ENCODE data around the gene CSGALNACT2.

CSGALNACT2 gene

DNA sequence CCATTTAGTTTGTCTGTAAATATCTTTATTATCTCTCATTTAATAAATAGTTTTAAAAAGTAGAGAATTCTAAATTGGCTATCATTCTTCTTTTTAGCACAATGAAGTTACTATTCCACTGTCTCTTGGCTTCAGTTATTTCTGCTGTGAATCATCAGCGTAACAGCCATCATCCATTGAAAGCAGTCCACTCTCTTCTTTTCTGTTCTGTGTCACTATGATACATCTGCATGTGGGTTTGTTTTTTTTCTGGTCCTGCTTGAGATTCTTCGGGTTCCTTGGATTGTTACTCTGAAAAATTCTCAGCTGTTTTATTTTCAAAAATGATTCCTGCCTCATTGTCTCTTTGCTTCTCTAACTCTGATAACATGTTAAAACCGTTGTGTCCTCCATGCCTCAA, 52.5 kb downstream of the CSGALNACT2 start:
- DNase-seq = no peak

DNA sequence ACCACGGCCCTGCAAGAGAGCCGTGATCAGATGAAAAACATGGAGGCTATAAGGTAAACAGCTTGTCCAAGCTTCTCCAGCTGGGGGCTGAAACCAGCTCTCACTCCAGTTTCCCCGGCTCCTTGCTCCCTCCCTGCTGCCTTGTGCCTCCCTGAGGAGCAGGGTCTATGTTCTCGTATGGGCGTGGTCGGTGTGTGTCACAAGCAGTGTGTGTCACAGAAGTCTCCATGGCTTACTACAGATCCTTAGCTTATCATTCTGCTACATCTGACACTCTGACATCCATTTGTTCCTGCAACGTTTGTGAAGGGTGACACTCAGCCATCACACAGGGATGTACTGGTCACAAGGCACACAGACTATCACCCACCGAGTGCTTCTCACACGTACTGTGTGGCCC, 54.6 kb downstream of the CSGALNACT2 start:
- no peak for DNase-seq

DNA sequence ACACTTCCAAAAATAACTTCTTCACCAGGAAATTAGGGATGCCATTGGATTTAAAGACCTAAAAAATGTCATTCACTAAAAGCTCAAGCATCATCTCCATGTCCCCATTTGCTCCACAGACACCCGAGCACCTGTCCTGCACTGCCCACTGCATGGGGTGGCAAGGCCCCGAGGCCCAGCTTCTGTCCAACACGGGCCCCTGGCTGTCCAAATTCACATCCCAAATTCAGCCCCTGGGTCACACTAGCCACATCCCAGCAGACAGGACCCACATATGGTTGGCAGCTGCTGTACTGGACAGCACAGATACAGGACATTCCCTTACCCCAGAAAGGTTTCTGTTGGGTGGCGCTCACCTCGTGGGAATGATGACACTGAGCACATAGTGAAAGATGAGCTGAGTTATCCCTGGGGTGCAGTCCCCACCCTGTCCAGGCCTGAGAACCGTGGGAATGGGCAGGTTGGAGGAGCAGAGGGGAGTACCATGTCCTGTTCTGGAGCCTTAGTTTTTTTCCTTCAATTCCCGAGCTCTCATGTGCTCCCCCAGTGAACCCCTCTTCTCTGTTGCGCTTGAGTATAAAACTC, 55.3 kb downstream of the CSGALNACT2 start:
- no peak for DNase-seq

- no peak for DNase-seq
These were observed 56.0 kb downstream of the CSGALNACT2 start for GRCh38 chr10:43194266-43194665.

GRCh38 chr10:43194859-43195258, 56.6 kb downstream of the CSGALNACT2 start:
- no peak for DNase-seq

- DNase-seq = no peak
These were observed 57.3 kb downstream of the CSGALNACT2 start for GRCh38 chr10:43195557-43195956.

DNA sequence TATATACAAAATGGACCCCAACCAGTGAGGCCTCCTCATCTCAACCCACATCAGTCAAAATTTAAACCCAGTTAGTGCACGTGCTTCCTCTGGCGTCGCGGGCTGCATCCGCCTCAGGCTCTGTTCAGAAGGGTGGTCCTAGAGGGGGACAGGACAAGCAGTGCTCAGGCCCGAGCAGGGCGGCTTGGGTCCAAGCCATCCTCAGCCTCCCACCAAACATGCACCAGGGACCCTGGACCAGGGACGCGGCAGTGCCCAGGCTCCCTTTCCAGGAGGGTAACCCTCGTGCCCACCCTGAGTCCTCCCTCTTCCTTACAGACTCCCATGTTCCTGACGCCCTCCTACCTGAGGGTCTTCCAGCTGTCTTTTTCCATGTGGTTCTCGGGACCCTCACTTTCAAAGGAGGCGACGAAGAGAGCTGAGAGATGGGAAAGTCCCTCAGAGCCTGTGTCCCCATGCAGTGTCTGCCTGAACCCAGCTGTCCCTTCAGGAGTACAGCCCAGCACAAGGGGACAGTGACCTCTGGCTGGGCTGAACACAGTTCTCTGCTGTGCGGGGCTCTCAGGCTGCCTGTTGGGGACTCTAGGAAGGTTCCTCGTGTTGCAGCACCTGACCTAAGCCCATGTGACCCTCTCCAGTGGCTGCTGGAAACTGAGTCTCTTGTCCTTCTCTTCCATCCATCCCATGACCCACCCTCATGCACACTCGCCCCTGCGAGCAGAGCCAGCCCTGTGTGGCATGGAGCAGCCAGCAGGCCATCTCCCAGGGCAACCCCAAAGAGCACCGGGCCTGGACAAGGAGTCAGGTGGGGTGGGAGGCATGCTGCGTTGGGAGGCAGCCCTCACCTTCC, 58.1 kb downstream of the CSGALNACT2 start:
- no peak for DNase-seq

DNA sequence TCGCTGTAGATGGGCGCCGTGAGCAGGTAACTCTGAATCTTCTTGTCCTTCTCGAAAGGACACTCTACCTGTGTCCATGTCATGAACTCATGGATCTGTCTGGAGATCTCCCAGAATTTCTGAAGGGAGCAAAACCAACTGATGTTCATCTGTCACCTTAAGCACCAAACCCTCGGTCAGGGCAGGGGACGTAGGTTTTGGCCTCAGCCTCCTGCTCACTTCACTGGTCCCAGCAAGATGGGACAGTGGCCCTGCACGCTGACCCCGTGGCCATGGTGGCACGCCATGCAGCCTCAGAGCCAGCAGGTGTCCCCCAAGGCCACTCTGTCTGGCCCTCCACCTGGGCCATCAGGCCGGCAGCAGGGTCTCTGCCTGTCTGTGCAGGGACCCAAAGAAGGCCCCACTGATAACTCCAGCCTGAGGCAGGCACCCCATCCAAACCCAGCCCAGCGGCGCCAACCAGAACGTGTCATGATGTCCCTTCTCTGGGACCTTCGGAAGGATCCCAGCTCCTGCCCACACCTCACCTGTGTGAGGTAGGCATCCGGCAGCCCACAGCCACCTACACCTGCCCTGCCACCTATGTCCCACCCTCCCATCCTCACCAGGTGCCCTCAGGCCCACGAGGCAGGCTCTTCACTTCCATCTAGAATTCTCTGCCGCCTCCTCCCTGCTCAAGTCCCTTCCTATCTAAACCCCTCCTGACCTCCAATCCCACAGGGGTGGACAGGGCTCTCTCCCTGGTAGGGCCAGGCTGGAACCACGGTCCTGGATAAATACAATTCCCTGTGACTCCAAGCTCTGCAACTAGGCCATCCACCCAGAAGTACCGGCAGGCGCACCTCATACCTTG, 59.0 kb downstream of the CSGALNACT2 start:
- DNase-seq = no peak

GRCh38 chr10:43197834-43198681, 59.8 kb downstream of the CSGALNACT2 start:
- DNase-seq = no peak

DNA sequence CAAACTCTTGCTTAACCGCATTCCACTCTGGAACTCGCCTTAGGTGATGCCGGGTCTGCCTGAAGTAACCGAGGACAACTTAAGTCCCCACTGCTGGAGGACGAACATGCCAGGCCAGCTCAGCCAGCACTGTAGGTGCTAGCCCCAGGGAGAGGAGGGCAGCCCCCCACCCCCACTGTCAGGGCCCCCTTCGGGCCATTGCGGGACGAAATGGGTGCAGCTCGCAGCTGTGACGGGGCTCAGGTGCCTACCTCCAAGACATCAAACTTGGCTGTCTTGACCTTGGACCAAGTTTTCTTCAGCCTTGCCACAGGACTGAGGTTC, 60.4 kb downstream of the CSGALNACT2 start:
- DNase-seq = no peak

DNA sequence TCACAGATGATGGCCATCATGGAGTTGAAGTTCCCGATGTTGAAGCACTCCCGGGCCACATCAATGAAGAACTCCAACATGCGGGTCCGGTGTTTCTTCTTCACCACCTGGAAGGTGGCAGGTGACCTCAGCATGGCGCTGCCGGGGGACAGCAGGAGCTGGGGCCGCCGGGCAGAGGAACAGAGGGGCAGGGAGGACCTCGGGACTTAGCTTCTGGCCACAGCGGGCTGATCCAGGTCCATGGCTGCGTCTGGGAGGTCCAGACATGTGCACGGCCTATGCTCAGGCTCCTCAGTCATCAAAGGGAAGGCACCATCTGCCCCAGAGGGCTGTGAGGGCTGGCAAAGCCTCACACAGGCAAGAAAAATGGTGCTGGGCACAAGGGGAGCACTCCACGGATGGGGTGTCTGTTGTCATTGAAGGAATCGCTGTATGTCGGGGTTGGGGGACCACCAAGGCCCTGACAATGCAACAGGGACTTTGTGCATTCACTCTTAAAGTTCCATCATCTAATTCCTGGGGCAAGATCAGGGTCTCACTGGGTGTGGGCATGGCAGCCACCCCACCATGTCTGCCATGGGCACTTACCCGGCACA, 60.9 kb downstream of the CSGALNACT2 start:
- DNase-seq = no peak

DNA sequence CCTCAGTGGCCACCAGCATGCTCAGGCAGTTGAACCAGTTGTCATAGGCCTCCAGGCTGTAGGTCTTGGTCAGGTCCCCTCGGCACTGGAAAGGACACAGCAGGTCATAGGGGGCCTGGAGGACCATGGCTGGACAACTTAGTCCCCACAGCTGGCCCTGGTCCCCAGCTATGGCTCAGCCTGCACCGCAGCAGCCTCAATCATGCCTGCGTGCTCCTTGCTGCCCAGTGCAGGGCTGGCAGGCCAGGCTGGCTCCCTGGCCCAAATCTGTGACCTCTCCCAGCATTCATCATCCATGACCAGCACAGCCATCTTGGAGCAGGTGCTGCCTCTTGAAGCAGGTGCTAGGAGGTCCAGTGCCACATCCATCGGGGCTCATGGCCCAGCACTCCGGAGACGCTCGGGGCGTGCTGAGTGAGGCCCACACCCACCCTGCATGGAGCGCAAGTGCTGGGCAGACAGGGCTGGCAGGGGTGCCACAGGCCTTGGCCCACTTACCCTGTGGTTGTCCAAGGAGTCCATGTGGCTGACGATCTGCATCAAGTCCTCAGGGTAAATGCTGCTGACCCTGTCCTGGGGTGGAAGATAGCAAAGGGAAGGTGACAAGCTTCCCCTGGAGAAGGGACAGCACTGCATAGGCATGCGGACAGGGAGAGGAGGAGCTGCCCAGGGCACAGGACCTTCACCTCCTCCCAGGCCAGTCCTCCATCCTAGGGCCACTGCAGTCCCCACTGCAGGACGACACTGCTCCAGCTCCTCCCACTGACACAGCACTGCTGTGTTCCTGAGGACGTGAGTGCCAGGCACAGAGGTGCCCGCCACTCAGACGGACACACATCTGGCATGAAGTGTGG, 61.7 kb downstream of the CSGALNACT2 start:
- no peak for DNase-seq

- DNase-seq = no peak
These were observed 62.5 kb downstream of the CSGALNACT2 start for GRCh38 chr10:43200538-43201390.

GRCh38 chr10:43201545-43202131, 63.4 kb downstream of the CSGALNACT2 start:
- no peak for DNase-seq

DNA sequence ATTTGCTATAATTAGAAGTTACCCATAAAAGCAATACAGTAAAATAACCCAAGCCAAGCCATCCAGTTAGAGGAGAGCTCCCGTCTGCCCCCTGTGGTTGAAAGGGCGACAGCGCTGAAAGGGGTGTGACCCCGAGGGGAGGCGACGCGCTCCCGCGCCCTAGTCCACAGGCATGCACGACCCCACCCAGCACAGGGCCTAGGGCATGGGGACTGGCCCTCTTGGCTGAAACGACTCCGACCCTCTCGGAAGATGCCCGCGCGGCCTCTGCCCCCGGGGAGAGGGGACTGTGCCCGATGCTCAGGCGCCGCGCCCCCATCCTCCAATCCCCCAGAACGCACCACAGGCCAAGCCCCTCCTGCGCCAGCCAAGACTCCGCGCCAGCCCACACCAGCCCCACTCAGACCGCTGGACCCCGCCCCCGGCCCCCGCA, 64.0 kb downstream of the CSGALNACT2 start:
- DNase-seq = no peak

DNA sequence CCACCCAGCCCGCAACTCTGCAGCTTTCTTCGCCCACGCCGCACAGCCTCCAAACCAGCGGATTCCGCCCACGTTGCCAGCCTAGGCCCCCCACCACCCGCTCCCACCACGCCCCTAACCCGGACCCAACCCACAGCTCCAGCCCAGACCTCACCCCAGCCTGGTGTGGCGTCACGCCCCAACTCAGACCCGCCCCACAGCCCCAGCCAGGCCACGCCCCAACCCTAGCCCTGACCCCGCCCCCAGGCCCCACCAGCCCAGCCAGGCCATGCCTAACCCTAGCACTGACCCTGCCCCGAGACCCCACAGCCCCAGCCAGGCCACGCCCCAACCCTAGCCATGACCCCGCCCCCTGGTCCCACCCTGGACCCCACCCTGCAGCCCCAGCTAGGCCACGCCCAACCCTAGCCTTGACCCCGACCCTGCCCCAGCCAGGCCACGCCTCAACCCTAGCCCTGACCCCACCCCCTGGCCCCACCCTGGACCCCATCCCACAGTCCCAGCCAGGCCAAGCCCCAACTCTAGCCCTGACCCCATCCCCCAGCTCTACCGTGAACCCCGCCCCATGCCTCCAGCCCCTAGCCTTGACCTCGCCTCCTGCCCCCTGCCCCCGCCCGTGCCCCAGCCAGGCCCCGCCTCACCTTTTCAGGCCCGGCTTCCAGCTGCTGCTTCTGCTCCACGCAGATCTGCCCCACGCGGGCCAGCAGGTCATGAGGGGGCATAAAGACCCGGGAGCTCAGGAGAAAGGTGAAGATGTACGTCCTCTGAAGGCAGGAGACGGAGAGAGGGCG, 64.6 kb downstream of the CSGALNACT2 start:
- no peak for DNase-seq

DNA sequence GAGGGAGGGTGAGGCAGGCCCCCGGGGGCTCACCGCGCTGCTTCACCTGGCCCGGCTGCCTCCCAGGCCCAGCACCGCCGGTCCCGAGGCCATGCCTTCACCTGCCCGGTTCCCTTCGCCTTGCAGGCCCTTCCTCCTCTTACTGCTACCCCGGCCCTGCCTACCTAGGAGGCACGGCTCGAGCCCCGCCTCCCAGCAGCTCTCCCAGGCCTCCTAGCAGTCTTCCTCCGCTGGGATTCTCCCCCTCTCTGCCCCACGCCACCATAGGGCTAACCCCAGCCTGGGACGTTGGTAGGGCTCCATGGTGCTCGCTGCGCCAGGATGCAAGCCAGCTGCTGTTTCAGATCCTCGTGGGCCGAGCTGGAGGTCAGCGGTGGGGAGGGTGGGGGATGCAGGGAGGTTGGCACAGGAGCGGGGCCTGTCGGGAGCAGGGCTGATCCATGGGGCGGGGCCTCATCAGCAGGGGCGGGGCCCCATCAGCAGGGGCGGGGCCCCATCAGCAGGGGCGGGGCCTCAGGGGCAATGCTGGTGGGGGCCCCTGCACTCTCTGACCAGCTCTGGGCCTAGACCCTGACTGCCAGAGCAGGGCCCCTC, 65.3 kb downstream of the CSGALNACT2 start:
- DNase-seq = no peak

- DNase-seq = no peak
These were observed 66.0 kb downstream of the CSGALNACT2 start for GRCh38 chr10:43204042-43204942.
